IPS-18c (cell line): ENCODE data around the gene AQP6.
A peak's percentile ranks its signal among the peaks of the same experiment; 100 is the strongest.

Source experiments
- H3K4me3 ChIP-seq: 2 replicates; pipeline ENCODE4 v1.7.0; 2013; ENCODE audit warnings: low read depth, mild to moderate bottlenecking, low read length, moderate library complexity; ENCODE audit not compliant: insufficient read depth
- H3K9me3 ChIP-seq: one replicate; pipeline ENCODE4 v1.6.1; 2013; ENCODE audit warnings: mild to moderate bottlenecking, low read length, moderate library complexity; ENCODE audit not compliant: control insufficient read depth, insufficient read depth

The AQP6 gene

DNA sequence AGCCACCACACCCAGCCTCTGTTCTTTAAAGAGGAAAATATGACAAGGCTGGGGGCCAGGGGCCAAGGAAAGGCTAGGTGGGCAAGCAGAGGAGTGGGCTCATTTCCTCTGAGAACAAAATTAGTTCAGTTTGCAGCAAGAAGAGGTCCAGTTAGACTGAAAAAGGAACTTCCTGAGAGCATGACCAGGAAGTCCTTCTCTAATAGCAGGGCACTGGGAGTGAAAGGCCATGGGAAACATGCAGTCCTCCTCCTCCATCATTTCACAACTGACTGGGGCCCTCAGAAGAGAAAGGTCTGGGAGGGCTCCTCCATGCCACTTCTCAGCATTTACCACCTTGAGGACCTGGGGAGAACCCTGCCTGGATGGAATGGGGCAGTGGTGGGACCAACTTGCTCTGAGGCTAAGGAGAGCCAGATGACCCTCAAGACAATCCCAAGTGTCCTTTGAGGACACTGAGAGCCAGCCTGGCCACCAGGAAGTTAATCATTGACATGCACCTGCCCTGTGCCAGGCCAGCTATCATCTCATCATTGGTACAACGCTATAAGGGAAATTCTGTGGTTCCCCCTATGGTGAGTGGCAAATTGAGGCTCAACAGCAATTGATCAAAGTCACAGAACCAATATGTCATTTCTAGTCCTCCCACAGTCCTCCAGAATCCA, 20.2 kb upstream of the AQP6 start:
- Histone ChIP-seq H3K4me3 (no peak overlapping the region), H3K9me3 (peaks cover 2% of the 10 kb centered on the region)

DNA sequence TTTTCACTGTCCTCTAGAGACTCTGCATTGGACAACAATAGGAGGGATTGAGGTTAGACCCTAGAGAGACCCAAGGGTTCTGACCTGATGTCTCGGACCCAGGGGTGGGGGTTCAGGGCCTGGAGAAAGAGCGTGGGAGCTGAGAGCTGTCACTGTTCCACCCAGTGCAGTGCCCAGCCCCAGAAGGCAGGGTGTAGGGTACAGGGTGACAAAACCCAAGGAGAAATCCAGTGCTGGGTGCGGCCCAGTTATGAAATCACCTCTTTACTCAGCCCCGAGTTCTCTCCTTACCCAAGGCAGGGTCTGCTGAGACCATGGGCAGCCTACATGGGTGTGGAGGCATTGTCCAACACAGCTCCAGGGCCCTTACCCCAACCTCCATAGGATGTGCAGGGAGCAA, 19.6 kb upstream of the AQP6 start:
- H3K4me3 ChIP-seq = no peak overlapping the region
- peaks cover 2% of the 10 kb centered on the region for H3K9me3 ChIP-seq

DNA sequence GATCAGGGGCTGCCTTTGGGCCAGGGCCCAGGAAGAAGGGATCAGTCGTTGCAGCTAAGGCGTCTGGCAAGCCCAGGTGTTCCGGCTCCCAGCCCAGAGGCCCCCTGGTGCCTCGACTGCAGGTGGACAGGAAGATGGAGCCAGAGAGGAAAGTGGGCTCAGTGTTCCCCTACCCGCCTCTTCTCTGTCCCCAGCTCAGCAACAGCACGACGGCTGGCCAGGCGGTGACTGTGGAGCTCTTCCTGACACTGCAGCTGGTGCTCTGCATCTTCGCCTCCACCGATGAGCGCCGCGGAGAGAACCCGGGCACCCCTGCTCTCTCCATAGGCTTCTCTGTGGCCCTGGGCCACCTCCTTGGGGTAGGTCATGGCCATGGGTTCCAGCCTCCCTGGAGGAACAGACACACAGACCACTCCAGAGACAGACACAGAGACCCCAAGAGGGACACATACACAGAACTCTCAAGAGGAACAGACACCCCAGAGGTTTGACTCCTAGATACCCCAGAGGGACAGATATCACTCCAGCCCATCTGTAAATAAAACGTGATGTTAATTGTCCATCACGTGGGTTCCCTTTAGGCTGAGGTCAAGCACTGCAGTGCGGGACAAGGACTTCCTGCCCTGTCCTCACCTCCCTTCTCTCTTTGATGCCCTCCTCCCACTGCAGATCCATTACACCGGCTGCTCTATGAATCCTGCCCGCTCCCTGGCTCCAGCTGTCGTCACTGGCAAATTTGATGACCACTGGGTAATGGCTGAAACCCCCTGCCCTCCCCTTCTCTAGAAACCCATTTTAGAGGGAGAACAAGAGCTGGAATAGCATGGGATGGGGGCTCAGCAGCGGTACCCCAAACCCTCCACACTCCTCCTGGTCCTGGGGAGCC, 18.5 kb upstream of the AQP6 start:
- H3K9me3 ChIP-seq = peaks cover 2% of the 10 kb centered on the region
- H3K4me3 ChIP-seq = no peak overlapping the region

DNA sequence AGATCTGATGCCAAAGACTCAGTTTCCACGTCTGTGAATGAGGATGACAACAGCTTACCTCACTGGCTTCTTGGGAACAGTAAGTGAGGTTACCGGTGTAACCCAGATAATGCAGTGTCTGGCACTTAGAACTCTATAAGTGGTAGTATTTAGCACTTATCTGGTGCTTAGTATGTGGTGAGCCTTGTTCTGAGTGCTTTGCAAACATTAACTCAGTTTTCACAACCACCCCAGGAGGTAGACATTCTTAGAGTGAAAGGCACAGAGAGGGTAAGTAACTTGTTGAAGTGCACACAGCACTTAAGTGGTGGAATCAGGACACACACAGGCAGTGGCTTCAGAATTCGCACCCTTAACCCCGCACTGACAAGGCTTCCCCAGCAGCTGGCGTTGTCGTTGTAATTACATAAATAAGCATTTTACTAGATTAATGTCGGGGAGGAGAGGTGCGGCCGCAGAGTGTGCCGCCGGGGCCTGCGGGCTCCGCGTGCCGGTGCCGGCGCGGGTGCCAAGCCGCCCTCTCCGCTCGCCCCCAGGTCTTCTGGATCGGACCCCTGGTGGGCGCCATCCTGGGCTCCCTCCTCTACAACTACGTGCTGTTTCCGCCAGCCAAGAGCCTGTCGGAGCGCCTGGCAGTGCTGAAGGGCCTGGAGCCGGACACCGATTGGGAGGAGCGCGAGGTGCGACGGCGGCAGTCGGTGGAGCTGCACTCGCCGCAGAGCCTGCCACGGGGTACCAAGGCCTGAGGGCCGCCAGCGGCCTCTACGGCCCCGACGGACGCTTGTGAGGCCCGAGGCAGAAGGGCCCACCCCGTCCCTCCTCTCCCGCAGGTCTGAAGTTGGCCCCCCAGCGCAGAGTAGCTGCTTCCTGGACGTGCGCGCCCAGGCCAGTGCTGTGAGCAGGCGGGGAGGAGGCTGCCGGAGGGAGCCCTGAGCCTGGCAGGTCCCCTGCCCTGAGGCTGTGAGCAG, 17.6 kb upstream of the AQP6 start:
- Histone ChIP-seq H3K9me3 (peaks cover 2% of the 10 kb centered on the region), H3K4me3 (no peak overlapping the region)

- H3K9me3 ChIP-seq = no peaks in the 10 kb centered on the region
- no peak overlapping the region for H3K4me3 ChIP-seq
Observed at GRCh38 chr12:49955899-49956662, 16.7 kb upstream of the AQP6 start.

DNA sequence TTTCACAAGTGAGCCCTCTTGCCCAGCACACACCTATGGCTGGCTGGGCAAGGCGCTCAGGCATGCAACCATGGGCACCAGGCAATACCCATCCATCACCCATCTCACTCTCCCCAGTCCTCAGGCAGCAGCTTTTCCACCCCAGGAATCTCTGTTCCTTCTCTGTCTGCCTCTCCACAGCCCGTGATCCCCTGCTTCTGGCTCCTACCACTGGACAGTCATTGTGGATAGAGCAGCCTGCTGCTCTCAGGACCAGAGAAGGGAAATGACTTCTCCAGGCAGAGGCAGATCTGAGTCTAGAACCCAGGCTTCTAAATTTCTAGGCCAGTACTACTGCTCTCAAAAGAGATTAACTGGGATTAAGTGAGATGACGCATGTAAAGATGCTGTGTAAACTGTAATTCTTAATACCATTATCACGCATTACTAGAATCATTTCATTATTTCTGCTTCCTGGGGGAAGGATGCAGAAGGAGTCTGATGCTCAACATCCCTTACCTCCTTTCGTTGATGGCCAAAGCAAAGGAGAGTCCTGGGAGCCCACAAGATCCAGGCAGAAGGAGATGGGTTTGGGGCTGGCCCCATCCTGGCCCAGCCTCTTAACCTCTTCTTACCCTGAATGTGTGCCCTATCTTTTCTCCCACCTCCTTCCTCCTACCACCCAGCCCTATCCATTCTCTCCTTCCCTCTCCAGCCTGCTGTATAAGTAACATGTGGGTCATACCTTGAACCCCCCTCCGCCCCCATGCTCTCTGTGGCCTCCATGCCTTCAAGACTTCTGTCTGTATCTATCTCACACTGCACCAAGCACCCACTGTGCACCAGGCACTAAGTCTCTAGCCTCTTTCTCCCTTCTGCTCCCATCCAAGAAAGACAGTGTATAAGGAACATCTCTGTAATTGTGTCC, 15.8 kb upstream of the AQP6 start:
- H3K9me3 ChIP-seq = no peaks in the 10 kb centered on the region

DNA sequence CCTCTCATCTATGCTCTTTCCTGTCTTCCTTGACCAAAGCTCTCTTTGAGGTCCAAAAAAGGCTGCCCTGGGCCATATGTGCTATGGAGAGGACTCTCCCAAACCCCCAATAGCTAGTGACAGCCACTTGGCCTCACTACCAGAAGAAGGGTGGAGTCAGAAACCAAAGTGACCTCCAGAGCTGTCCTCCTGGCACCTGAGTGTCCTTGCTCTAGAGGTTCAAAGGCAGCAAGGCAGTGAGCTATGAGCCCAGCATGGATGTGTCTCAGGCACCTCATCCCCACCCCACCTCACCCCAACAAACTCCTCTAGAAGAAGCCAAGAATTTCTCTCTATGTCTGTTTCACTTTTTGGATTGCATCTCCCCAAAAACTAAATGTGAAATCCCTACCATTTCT, 15.2 kb upstream of the AQP6 start:
- Histone ChIP-seq H3K4me3 (no peak overlapping the region), H3K9me3 (no peaks in the 10 kb centered on the region)

More for the DNA sequence above, 15.8 kb upstream of the AQP6 start:
- H3K4me3 ChIP-seq = no peak overlapping the region

DNA sequence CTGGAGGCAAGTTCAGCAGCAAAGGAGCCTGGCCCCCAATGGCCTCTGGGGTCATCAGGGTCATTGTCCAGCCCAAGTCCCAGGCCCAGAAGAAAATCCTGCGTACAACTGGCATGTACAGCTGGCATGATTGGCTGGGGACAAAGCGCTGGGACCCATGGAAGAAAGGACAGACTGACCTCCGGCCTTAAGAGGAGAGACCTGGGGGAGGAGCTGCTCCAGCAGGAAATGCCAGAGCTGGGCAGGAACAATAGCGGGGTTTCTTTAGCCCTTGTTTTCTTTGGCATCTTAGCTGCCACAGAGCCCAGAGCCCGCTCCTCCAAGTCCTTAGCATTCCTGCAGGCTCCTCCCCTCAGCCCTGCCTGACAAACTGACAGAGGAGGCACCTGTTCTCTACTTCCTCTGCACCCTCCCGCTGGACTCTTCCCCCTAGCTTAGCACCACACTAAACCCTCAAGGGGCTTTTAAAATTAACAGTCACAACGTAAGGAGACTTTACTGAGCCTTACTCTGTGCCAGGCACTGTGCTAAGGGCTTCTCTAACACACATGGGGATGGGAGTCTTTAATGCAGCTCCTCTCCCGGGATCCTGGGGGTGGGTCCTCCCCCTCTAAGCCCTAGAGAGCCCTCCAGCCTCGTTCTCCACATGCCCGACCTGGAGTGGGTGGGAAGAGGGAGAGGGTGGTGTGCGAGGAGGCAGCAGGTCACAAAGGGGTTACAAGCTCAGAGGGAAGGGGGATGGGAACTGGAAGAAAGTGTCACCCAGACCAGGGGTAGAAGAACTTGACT, 12.9 kb upstream of the AQP6 start:
- no peak overlapping the region; the same call in 1 of the 2 replicates for H3K4me3 ChIP-seq

GRCh38 chr12:49960474-49961110, 12.2 kb upstream of the AQP6 start:
- H3K9me3 ChIP-seq = no peaks in the 10 kb centered on the region
- peak overlapping the region; percentile 47; the same call in 1 of the 2 replicates for H3K4me3 ChIP-seq

More for the DNA sequence above, 12.9 kb upstream of the AQP6 start:
- H3K9me3 ChIP-seq = no peaks in the 10 kb centered on the region

DNA sequence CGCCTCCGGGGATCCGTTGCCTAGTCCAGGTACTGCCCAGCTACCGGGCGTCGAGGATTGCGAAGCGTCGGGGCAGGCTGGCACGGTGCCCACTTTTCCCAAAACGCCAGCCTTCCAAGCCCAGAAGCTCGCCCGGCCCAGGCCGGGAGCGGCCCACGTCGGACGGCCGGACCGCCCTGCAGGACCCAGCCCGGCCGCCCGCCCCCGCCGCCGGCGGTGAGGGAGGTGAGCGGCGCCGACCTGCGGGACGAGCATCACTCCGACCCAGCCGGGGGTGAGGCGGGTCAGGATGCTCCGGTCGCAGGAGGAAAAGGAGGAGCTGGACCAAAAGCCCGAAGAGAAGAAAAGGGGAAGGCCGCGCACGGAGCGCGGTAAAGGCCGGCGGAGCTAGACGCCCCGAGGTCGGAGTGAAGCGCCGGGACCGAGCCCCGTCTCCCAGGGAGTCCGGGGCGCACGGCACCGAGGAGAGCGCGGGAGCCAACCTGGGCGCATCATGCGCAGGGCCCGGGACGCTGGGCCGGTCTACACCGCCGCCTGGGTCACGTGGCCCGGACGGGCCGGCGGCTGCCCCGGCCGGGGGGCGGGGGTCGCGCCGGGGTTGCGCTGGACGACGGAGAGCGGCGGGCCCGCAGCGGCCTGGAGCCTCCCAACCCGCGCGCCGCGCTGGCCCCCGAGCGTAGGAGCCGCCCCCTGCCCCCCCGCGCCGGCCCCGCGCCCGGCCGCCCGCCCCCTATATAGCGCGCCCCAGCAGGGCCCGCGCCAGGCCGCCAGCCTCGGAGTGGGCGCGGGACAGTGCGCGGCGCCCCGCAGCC, 11.4 kb upstream of the AQP6 start, which contains the start of gene AQP5:
AQP5 (plus strand) TSS at position 762 of the 812 bp plus-strand sequence. CDS start 146 bp downstream, outside the sequence.
- H3K4me3 ChIP-seq = peak within 1 kb of the TSS; percentile 47

DNA sequence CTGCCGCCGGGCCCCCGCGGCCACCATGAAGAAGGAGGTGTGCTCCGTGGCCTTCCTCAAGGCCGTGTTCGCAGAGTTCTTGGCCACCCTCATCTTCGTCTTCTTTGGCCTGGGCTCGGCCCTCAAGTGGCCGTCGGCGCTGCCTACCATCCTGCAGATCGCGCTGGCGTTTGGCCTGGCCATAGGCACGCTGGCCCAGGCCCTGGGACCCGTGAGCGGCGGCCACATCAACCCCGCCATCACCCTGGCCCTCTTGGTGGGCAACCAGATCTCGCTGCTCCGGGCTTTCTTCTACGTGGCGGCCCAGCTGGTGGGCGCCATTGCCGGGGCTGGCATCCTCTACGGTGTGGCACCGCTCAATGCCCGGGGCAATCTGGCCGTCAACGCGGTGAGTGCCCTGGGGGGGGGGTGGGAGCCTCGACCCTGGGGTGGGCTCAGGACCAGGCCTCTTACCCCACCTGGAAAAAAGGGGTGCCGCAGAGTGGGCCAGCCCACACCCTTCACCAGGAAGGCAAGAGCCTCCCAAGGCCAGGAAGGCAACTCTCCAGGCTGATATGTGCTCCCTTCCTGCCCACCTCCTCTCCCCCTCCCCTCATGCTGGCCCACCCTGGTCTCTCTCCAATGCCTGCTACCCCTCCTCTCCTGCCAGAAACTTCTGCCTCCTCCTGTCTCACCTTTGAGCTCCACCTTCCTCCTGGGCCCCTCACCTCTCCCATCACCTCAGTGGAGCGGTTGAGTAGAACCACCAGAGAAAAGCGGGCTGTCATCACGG, 10.6 kb upstream of the AQP6 start:
- Histone ChIP-seq H3K9me3 (no peaks in the 10 kb centered on the region), H3K4me3 (no peak overlapping the region; the same call in 1 of the 2 replicates)

More for the DNA sequence above, 11.4 kb upstream of the AQP6 start, which contains the start of gene AQP5:
- H3K9me3 ChIP-seq = no peaks in the 10 kb centered on the region

GRCh38 chr12:49962861-49963765, 9.6 kb upstream of the AQP6 start:
- Histone ChIP-seq H3K4me3 (no peak overlapping the region), H3K9me3 (no peaks in the 10 kb centered on the region)
